NB4 (cell line): ENCODE data around the gene PTOV1.

Source experiments
- POLR2A ChIP-seq: IDR thresholded peaks from 2 replicates; pipeline ENCODE4 v1.6.1; 2011; ENCODE audit warnings: mild to moderate bottlenecking; ENCODE audit not compliant: insufficient read length; ENCODE audit errors: extremely low read depth
- TF ChIP-seq, protein P1 (sequence below): IDR thresholded peaks from one replicate; pipeline ENCODE4 v1.5.1; 2012; ENCODE audit warnings: low read depth, low read length

DNA sequence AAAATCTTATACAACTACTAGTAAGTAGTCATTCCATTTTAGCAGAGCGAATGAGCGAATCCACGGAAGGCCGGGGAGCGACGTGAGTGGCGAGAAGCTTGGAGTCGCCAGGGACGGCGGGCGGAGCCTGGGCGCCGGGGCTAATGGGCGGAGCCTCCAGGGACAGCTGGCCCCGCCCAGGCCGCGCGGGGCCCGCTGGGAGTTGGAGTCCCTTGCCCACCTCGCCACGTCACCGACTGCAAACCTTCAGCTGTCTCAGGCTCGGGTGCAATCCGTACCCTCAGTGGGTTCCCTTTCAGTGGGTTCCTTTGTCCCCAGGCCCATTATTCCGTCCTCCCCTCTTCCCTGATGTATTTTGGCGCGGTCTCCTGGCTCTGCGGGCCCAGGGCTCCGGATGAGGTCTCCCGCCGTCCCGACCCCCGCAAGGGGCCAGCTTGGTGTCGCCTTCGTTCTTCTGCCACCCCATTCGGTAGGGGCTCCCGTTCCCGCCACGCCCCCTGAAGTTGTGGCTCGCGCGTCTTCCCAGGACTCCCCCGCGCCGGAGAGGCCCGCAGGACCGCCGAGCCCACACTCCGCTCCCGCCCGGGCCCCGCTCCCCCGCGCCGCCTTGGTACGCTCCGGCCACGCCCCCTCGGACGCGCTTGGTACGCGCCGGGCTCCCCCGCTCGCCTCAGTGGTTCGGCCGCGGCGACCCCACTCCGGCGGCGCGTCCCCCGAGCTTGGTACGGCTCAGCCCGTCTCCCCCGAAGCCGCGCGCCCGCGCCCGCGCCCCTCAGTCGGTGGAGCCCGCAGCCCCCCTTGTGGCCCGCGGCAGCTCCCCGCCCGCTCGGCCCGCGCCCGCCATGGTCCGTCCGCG lies at the start of gene PTOV1:
- TF ChIP-seq, protein P1, sequence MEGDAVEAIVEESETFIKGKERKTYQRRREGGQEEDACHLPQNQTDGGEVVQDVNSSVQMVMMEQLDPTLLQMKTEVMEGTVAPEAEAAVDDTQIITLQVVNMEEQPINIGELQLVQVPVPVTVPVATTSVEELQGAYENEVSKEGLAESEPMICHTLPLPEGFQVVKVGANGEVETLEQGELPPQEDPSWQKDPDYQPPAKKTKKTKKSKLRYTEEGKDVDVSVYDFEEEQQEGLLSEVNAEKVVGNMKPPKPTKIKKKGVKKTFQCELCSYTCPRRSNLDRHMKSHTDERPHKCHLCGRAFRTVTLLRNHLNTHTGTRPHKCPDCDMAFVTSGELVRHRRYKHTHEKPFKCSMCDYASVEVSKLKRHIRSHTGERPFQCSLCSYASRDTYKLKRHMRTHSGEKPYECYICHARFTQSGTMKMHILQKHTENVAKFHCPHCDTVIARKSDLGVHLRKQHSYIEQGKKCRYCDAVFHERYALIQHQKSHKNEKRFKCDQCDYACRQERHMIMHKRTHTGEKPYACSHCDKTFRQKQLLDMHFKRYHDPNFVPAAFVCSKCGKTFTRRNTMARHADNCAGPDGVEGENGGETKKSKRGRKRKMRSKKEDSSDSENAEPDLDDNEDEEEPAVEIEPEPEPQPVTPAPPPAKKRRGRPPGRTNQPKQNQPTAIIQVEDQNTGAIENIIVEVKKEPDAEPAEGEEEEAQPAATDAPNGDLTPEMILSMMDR, result no peak
- peak; percentile 47 for TF ChIP-seq POLR2A
